K562 (cell line): ENCODE measurements around the gene CPNE1. TPM values are rescaled to one million over a fixed set of nuclear protein-coding genes. Genes with fewer than 3 reads are reported as not detected.

ENCODE experiments used
- ARID1B ChIP-seq: fragments of 450-650 bp; IDR thresholded peaks from 2 replicates; pipeline ENCODE4 v1.6.1; 2016; ENCODE audit warnings: antibody characterized with exemption, mild to moderate bottlenecking, inconsistent platforms
- ARID3B ChIP-seq: fragments of 250-450 bp; sonication (Bioruptor Pico); IDR thresholded peaks from 2 replicates; pipeline ENCODE4 v1.4.0; 2020; ENCODE audit warnings: borderline replicate concordance
- CHCHD3 ChIP-seq: fragments of 250-450 bp; sonication (Bioruptor Pico); IDR thresholded peaks from 2 replicates; pipeline ENCODE4 v2.1.2; 2022; ENCODE audit warnings: mild to moderate bottlenecking
- E2F1 ChIP-seq: sonication (generic); formaldehyde crosslinking; IDR thresholded peaks from 2 replicates; pipeline ENCODE4 v1.8.1; 2023; ENCODE audit warnings: mild to moderate bottlenecking, missing genetic modification reagents, moderate library complexity
- GATAD2A ChIP-seq: fragments of 450-650 bp; IDR thresholded peaks from 2 replicates; pipeline ENCODE4 v1.6.1; 2017
- HDAC8 ChIP-seq: fragments of 450-650 bp; IDR thresholded peaks from 2 replicates; pipeline ENCODE4 v1.6.1; 2016; ENCODE audit warnings: mild to moderate bottlenecking, missing genetic modification characterization, moderate library complexity, missing compliant biosample characterization
- HMG20B ChIP-seq: fragments of 250-450 bp; sonication (Bioruptor Pico); IDR thresholded peaks from 2 replicates; pipeline ENCODE4 v1.5.0; 2021; ENCODE audit warnings: mild to moderate bottlenecking
- HOXB6 ChIP-seq: fragments of 250-450 bp; sonication (Bioruptor Pico); IDR thresholded peaks from 2 replicates; pipeline ENCODE4 v1.5.1; 2022; ENCODE audit warnings: mild to moderate bottlenecking, borderline replicate concordance
- KAT8 ChIP-seq: fragments of 450-650 bp; IDR thresholded peaks from 2 replicates; pipeline ENCODE4 v1.6.1; 2016; ENCODE audit warnings: low read depth, mild to moderate bottlenecking
- KLF6 ChIP-seq: fragments of 250-450 bp; sonication (Bioruptor Pico); IDR thresholded peaks from 2 replicates; pipeline ENCODE4 v1.4.0; 2020; ENCODE audit warnings: mild to moderate bottlenecking, moderate library complexity, borderline replicate concordance
- MTF1 ChIP-seq: fragments of 250-450 bp; sonication (Bioruptor Pico); IDR thresholded peaks from 2 replicates; pipeline ENCODE4 v1.9.0; 2021; ENCODE audit warnings: moderate library complexity, mild to moderate bottlenecking, inconsistent platforms, borderline replicate concordance
- PHF20 ChIP-seq: fragments of 450-650 bp; IDR thresholded peaks from 2 replicates; pipeline ENCODE4 v1.6.1; 2018; ENCODE audit not compliant: partially characterized antibody
- PRDM10 ChIP-seq: fragments of 450-650 bp; IDR thresholded peaks from 2 replicates; pipeline ENCODE4 v1.6.1; 2018; ENCODE audit not compliant: partially characterized antibody
- TAF15 ChIP-seq: fragments of 200-400 bp; formaldehyde crosslinking; IDR thresholded peaks from 2 replicates; pipeline ENCODE4 v1.6.1; 2017; ENCODE audit warnings: mild to moderate bottlenecking, low read depth, low read length, moderate library complexity
- TEAD4 ChIP-seq, 2 experiments: sonication (generic) in 1 of 2; formaldehyde crosslinking in 1 of 2; IDR thresholded peaks; 2 replicates each; pipeline versions ENCODE4 v1.6.1 to v1.8.0; 2012 to 2022; ENCODE audit warnings: borderline replicate concordance in 1 of 2, inconsistent platforms in 1 of 2, low read length in 1 of 2, mild to moderate bottlenecking in 1 of 2, missing genetic modification reagents in 1 of 2
- THAP7 ChIP-seq: fragments of 250-450 bp; sonication (Bioruptor Pico); IDR thresholded peaks from 2 replicates; pipeline ENCODE4 v1.5.0; 2021
- TOE1 ChIP-seq, 2 experiments: fragments of 450-650 bp in 1 of 2; sonication (generic) in 1 of 2; formaldehyde crosslinking in 1 of 2; IDR thresholded peaks; 2 replicates each; pipeline versions ENCODE4 v1.7.1 to v1.8.0; 2016 to 2022; ENCODE audit warnings: borderline replicate concordance in 2 of 2, mild to moderate bottlenecking in 2 of 2, antibody characterized with exemption in 1 of 2, inconsistent platforms in 1 of 2, low read depth in 1 of 2, missing genetic modification reagents in 1 of 2, moderate library complexity in 1 of 2
- ZNF589 ChIP-seq: fragments of 200-800 bp; sonication (Bioruptor generic); IDR thresholded peaks from 2 replicates; pipeline ENCODE4 v1.6.1; 2016; ENCODE audit warnings: low read depth, missing genetic modification characterization, missing compliant biosample characterization
- ZNF644 ChIP-seq: fragments of 200-800 bp; sonication (Bioruptor generic); IDR thresholded peaks from 2 replicates; pipeline ENCODE4 v1.6.1; 2016; ENCODE audit warnings: low read depth, missing genetic modification characterization, missing compliant biosample characterization
- ZNF668 ChIP-seq: fragments of 250-450 bp; sonication (Bioruptor Pico); IDR thresholded peaks from 2 replicates; pipeline ENCODE4 v1.8.0; 2022; ENCODE audit warnings: mild to moderate bottlenecking, inconsistent platforms
- polyA plus RNA-seq, 8 experiments: library from polyadenylated mRNA; depleted of rRNA in 4 of 8; stranded (reverse) in 5 of 8; unstranded in 3 of 8; fragments of >200 nt; fragmentation: Nextera tagmentation in 2 of 8; fragmentation: Illumina TruSeq in 1 of 8; extraction: Ambion mirVana in 2 of 8; extraction: Trizol in 1 of 8; gene quantifications; 2 replicates each; pipeline versions ENCODE4 v1.2.1 to v1.2.3, GENCODE V29; 2011 to 2014; ENCODE audit warnings: inconsistent platforms in 1 of 8, missing spikeins in 1 of 8
- total RNA-seq, 7 experiments: library from RNA; depleted of rRNA in 6 of 7; stranded (reverse); fragments of >200 nt in 6 of 7; fragmentation: Illumina TruSeq in 2 of 7; extraction: Trizol in 2 of 7; gene quantifications; 2 replicates each; pipeline versions ENCODE4 v1.2.1 to v1.2.3, GENCODE V29; 2011 to 2021; ENCODE audit warnings: low replicate concordance in 1 of 7

Gene CPNE1
- total and polyA plus RNA-seq, 9 of the 15 experiments (the other 6 are each of a cell fraction or from before 2014, with no cell fraction given), result 42.1 to 102 (median 56.0) TPM

- 0 out of 2 replicates have a peak, but pooled peaks have one; percentile 73 for TF ChIP-seq ZNF644 (tag)
- 0 out of 2 replicates have a peak, but pooled peaks have one; percentile 75 for TF ChIP-seq HDAC8 (tag)
- TF ChIP-seq CHCHD3 (CRISPR knock-in tag), result no peak
- peak; percentile 58 for TF ChIP-seq TOE1 (IDR thresholded peaks at IDR 0.05; ENCODE audit: borderline replicate concordance)
- TF ChIP-seq TOE1 (CRISPR knock-in tag; IDR thresholded peaks at IDR 0.05; ENCODE audit: borderline replicate concordance, low read depth), result no peak
- no peak for TF ChIP-seq HOXB6 (CRISPR knock-in tag)
- peak; percentile 81 for TF ChIP-seq PHF20
- TF ChIP-seq MTF1 (CRISPR knock-in tag), result no peak
- peak; percentile 37; the same call in 1 of the 2 replicates for TF ChIP-seq KLF6
- no peak; the same call in 1 of the 2 replicates for TF ChIP-seq ARID1B
- TF ChIP-seq PRDM10, result peak; percentile 99
- TF ChIP-seq TAF15, result no peak
- no peak for TF ChIP-seq ZNF668
- no peak for TF ChIP-seq THAP7 (CRISPR knock-in tag)
- no peak for TF ChIP-seq HMG20B (CRISPR knock-in tag)
- peak; percentile 72 for TF ChIP-seq TEAD4 (IDR thresholded peaks at IDR 0.05; ENCODE audit: low read length)
- no peak for TF ChIP-seq TEAD4 (CRISPR knock-in tag; IDR thresholded peaks at IDR 0.05; ENCODE audit: borderline replicate concordance)
- peak; percentile 93 for TF ChIP-seq KAT8
- peak; percentile 70; the same call in 1 of the 2 replicates for TF ChIP-seq E2F1 (CRISPR knock-in tag)
- TF ChIP-seq ZNF589, result peak; percentile 52; the same call in 1 of the 2 replicates
- 0 out of 2 replicates have a peak, but pooled peaks have one; percentile 41 for TF ChIP-seq GATAD2A
- TF ChIP-seq ARID3B, result no peak
Observed at GRCh38 chr20:35664466-35665206, at the start of gene CPNE1, which contains the start of gene RBM12 (continued).
